ENCODE results near the gene MAPKAP1.

DNA sequence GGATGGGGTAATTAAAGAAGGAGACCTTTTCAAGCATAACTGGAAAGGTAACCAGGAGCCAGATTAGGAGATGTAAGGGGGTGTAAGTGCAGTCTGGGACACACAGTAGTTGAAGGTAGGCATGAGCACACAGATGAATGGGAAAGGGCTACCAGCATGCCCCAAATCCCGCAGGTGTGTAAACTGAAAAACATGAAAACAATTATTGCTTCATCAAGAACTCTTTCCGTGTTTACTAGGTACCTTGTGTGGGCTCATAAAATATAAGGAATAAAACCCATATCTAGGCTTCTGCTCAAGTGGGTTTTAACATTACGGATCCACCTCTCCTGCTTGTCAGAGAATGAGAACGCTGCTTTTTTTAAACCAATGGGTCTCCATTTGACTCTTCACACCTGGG, 1.1 kb downstream of the MAPKAP1 start:
- no peak for TF ChIP-seq POLR2A (IDR thresholded peaks at IDR 0.05; ENCODE audit: low read depth, low read length)
- 0 out of 2 replicates have a peak, but pooled peaks have one; percentile 3 for TF ChIP-seq POLR2AphosphoS5 (IDR thresholded peaks at IDR 0.05; ENCODE audit: low read depth, low read length)
- no peak for TF ChIP-seq TAF1 (IDR thresholded peaks at IDR 0.05; ENCODE audit: borderline replicate concordance, low read depth, low read length)
